NCI-H1092 (cell line): ENCODE data around the gene SLC5A8.

Experiments
- DNase-seq: peaks from one replicate; lab custom pipeline; 2025; lab: John Stamatoyannopoulos, UW

The SLC5A8 gene

GRCh38 chr12:101209319-101210302, at the start of gene SLC5A8:
Gene SLC5A8 (minus strand): TSS chr12:101210238. CDS start chr12:101209848, 390 bp downstream.
- no peak for DNase-seq

GRCh38 chr12:101257357-101257756, 47.3 kb upstream of the SLC5A8 start:
- no peak for DNase-seq

GRCh38 chr12:101256266-101256665, 46.2 kb upstream of the SLC5A8 start:
- no peak for DNase-seq

DNA sequence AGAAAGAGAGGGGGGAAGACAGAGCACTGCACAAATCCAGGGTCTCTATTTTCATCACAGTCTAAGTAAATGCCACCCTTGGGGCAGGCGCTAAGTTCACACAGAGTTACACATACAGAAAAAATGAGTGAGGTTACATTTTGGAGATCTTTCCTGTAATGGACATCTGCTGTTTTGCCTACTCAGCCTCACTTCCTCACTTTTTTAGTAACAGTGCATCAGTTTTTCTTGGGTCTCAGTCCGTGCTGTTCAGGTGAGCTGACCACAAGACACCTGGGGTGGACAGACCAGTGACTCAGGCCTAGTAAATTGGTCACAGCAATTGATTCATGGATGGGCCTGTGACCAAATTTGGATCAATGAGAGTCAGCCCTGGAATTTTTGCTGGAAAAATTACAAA, 33.6 kb upstream of the SLC5A8 start:
- no peak for DNase-seq

DNA sequence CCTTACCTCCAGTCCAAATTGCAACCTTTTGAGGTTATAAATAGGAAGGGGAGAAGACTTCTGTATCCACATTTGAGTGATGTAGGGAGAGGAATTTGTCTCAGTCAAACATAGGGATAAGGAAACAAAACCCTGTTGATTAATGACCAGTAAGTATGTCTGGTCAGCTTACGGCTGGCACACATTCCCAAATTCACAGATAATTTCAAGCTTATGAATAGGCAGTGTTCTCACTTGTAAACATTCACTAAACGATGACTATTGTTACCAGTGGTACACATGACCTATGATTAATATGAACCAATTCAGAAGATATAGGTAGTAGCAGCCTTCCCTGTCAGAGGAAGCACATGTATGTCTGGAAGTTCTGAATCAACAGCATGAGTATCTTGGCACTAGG, 33.0 kb upstream of the SLC5A8 start:
- DNase-seq: no peak

- DNase-seq: no peak
Observed at GRCh38 chr12:101238800-101239329, 28.8 kb upstream of the SLC5A8 start.

DNA sequence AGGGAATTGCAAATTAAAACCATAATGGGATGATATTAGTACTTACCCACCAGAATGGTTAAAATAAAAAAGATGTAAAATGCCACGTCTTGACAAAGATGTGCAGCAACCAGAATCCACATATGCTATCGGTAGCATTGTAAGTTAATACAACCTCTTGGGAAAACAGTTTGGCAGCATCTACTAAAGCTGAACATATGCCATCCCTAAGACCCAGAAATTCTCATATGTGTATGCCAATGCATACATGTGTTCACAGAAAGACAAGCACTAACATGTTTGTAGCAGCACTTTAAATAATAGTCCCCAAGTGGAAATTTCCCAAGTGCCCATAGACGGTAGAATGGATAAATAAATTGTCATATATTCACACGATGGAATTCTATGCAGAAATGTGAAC, 28.3 kb upstream of the SLC5A8 start:
- no peak for DNase-seq

DNA sequence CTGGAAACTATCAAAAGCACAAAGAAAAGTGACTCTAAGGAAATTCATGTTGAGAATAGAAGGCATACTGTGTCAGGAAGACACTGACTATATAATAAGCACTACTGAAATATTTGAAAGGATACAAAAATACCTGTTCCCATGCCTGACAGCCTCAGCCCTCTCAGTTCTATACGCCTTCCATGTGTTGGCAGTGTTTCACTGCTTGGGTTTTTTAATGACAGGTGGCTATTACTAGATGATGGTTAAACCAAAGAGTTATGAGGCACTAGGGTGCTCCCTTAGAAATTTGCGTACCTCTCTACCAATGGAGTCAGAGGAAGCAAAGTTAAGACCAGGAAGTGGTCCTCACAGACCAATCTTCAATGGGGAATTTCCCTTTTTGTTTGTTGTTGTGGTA, 25.6 kb upstream of the SLC5A8 start:
- DNase-seq: no peak

DNA sequence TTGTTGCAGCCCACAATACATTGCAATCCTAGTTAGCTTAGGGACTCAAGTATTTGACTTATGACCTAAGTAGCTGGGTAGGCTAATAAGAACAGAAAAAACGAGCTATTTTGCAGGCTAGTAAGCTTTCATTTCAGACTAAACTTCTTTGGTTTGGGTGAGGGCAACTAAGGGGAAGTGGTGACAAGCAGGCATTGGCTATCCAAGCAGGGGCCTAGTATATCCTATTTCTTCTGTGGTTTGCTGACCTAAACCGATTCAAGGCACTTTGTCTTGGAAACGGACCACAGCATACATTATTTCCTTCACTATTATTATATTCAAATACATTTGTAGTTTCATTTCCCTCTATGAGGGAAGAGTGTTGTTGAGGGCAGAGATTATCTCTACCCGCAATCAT, 21.6 kb upstream of the SLC5A8 start:
- no peak for DNase-seq

DNA sequence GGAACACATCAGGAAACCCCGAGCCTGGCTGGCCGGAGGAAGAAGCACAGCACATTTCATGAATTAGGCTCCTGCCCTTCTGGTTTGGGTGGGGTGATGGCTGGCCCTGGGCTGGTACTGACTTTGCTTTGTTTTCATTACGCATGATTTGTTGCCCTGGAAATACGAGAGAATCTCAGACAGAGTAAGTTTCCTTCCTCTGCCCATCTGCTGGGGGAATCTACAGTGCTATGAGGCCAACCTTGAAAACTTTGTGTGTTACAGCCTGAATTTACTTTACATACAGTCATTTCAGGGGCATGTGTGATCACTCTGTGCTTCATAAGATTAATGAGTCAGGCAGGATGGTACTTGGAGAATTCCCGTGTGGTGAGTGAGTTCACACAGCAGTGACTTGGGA, 20.5 kb upstream of the SLC5A8 start:
- DNase-seq: no peak

DNA sequence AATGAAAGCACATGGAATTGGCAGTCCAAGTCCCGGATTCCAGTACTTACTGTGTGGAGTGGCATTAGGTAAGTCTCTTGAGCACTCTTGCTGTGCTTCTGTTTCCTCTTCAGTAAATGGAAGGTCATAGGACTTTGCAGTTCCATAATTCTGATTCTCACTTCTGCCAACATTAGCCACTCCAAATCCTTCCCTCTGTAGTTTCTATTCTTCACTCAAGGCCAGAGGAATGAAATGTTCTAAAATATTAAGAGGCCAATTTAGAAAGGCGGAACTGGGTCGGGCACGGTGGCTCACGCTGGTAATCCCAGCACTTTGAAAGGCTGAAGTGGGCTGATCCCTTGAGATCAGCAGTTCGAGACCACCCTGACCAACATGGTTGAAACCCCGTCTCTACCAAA, 19.8 kb upstream of the SLC5A8 start:
- DNase-seq: no peak

DNA sequence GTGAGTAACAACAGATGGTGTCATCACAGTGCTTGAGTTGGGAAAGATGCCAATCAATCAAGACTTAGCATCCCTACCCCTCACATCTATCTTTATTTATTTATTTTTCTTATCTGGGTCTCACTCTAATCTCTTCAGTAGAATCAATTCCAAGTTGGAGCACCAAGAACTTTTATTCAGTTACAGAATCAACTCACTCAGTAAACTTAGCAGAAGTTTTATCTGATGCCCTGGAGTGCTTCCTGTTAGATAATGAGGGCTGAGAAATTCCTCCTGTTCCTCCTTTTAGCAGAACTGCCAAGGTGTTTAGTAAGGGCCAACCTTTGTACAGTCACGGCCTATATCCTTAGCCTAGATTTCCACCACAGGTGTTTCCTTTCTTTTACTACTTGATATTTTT, 11.3 kb upstream of the SLC5A8 start:
- DNase-seq: no peak

DNA sequence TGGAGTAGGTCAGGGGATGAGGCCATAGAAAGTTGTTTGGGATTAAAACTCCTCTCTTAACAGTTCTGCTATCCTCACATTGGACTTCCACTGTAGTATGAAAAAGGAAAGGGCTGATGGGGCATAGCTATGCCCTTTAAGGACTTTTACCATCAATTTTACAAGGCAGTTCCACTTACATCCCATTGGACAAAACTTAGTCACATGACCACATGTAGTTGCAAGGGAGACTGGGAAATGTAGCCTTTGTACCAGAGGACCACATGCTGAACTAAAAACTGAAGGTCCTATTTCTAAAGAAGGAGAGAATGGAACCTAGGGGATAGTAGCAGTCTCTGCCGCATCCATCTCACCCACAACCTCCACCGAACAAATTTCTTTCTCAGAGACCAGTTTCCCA, 6.8 kb upstream of the SLC5A8 start:
- no peak for DNase-seq

- no peak for DNase-seq
Observed at GRCh38 chr12:101207086-101207780, 2.8 kb downstream of the SLC5A8 start.

- no peak for DNase-seq
Observed at GRCh38 chr12:101204602-101205304, 5.3 kb downstream of the SLC5A8 start.

DNA sequence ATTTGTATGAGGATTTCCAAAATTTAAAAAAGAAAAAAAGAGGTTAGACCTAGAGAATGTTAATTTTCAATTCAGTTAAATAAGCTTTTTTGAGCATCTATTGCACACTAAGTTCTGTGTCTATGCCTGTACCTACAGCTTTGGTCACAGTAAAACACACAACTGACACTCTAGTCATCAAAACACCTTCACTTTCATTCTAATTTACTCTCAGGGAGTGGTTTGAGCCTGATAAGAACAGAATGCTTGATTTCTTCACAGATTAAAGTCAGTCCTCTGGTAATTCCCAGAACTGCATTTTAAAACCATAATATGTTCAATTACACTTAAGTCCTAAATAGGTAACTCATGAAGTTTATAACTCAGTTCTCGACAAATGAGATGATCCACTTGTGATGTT, 9.2 kb downstream of the SLC5A8 start:
- DNase-seq: no peak

DNA sequence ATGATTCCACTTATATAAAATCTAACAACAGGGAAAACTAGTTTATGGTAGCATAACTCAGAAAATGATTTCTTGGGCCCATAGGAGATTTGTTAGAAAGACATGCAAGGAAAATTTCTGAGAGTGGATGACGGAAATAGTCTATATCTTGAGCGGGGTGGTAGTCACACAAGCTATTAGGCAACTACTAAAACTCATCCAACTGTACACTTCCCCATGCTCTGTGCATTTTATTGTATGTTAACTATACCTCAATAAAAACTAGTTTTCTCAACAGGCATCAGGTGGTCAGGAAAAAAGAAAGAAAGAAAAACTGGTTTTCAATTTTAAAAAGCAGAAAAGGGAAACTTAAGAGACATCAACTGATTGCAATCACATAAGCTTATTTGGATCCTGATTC, 9.9 kb downstream of the SLC5A8 start:
- DNase-seq: no peak

DNA sequence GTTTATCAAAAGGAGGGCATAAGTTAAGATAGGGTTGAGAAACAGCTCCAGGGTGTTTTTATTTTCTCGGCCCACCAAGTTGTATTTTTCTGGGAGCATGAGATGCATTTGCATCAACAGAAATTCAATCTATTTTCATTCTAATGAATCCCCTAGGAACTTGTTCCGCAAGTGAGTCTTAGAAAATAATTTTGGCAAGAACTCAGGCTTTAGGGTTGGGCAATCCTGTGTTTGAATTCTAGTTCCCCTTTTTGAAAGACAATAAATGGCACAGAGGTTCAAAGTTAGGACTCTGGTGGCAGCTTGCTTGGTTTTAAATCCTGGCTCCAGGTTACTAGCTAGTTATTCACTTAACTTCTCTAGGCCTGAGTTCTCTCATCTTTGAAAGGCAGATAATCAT, 23.7 kb downstream of the SLC5A8 start:
- no peak for DNase-seq

DNA sequence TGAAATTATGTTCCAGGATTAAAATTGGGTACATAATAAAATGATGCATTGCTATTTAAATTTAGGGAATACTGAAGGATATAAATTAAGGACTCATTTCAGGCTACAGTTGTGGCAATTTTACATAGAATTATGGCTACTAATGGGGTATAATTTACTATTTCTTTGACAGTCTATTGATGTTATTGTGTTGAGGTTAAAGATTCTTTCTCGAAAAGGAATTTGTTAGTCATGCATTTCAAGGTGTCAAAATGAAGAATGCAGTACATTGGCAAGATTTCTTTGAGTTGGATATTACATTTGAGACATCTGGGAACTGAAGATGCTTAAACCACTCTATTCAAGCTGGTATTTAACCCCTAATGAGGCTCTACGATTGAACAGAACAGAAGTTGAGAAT, 28.3 kb downstream of the SLC5A8 start:
- DNase-seq: no peak

DNA sequence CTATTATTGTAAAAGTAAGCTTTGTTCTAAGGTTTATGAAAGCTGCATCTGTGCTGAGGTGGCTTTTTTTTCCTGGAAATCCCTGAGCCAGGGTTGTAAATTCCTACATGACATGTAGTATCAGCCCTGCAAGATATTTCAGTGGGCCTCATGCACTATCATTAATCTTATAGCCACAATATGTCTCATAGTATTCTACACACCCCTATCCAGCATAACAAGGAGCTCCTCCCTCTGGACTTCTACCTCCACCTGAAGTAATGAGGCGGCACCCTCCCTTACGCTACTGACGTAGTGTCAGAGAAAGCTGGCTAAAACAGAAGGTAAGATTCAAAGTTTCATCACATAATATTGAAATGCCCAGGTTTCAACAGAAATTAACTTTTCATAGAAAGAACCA, 35.5 kb downstream of the SLC5A8 start:
- DNase-seq: no peak

DNA sequence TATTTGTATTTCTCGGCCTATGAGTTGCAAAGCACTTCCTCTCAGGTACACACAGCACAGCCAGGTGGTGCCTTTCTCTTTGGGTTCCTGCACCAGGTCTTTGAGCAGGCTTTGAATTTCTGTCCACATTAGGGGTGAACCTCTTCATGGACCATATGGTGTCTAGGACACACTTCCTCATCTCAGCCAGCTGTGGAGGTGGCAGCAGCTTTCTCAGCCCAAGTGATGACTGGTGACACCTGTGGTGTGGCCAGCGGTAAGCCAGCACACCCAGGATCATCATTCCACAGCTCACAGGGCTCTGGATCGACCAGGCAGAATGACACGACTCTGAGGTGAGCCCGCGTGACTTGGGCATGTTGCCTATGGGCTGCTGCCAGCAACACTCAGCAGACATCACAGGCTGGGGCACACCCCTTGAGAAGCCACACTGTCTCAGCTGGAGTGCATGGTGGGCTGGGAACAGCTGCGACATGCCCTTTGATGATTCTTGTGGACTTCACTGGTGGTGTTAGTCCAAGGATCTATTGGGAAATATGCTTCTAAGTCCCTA, 36.8 kb downstream of the SLC5A8 start:
- DNase-seq: no peak

GRCh38 chr12:101172316-101172715, 37.7 kb downstream of the SLC5A8 start:
- no peak for DNase-seq
